HS-5 (cell line): ENCODE data around the gene TRPC4AP.

Experiments used
- DNase-seq: peaks from one replicate; pipeline ENCODE4 v3.0.0-alpha.2; 2012; ENCODE audit warnings: low read depth

TRPC4AP gene

DNA sequence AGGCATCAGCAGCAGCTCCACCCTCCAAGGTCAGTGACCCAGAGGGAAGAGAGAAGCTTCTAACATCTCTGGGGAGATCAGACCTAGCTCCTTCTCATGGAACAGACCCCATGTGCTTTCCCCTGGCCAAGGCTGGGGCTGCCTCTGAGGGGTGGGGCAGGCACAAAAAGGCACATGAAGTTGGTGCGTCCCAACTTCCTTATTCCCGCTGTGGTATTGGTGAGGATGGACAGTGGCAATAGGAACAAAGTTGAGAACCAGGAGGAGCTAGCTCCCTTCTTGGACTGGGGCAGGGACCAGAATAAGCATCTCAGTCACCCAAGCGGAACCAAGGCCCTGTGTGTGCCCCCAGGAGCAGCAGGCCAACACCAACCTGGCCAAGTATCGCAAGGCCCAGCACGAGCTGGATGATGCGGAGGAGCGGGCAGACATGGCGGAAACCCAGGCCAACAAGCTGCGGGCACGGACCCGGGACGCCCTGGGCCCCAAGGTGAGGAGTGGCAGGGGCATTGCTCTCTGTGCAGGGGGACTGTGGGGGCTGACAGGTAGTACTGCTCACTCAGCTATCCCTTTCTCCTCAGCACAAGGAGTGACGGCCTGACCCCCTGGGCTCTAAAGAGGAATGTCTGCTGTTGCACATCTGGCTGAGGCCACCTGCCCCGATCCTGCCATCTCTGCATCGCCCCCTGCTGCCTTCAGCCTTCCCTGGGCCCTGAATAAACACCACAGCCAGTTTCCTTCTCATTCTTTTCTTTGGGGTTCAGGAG lies 90.8 kb downstream of the TRPC4AP start:
- no peak for DNase-seq

DNA sequence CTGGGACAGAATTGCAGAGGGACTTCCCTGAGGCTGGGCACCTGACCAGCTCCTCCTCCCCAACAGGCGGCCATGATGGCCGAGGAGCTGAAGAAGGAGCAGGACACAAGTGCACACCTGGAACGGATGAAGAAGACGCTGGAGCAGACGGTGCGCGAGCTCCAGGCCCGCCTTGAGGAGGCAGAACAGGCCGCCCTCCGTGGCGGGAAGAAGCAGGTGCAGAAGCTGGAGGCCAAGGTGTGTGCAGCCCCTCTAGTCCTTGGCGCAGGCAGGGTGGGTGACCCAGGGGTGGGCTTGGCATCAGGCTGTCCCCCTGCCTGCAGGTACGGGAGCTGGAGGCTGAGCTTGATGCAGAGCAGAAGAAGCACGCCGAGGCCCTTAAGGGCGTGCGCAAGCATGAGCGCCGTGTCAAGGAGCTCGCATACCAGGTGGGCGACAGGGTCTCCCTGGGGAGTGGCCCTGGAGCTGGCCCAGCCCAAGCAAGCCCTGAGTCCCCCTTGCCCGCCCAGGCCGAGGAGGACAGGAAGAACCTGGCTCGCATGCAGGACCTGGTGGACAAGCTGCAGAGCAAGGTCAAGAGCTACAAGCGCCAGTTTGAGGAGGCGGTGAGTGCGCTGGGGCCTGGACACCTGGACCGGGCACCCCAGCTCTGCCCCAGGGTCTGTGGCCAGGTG lies 91.5 kb downstream of the TRPC4AP start:
- DNase-seq, result no peak

- no peak for DNase-seq
These were observed 92.2 kb downstream of the TRPC4AP start for GRCh38 chr20:35000311-35000921.

- DNase-seq, result no peak
These were observed 92.8 kb downstream of the TRPC4AP start for GRCh38 chr20:34999782-35000181.

- DNase-seq, result no peak
These were observed 93.6 kb downstream of the TRPC4AP start for GRCh38 chr20:34999021-34999451.

DNA sequence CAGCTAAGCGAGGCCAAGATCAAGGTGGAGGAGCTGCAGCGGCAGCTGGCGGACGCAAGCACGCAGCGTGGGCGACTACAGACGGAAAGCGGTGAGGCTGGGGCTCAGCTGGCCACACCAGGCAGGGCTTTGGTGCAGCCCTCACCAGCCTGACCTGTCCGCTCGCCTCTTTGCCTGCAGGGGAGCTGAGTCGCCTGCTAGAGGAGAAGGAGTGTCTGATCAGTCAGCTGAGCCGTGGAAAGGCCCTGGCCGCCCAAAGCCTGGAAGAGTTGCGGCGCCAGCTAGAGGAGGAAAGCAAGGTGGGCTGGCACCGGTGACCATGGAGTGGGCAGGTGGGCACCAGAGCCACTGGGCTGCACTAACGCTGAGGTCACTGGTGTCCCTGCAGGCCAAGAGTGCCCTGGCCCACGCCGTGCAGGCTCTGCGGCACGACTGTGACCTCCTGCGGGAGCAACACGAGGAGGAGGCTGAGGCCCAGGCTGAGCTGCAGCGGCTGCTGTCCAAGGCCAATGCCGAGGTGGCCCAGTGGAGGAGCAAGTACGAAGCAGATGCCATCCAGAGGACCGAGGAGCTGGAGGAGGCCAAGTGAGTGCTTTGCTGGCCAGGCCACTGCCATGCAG lies 94.2 kb downstream of the TRPC4AP start:
- DNase-seq, result no peak

DNA sequence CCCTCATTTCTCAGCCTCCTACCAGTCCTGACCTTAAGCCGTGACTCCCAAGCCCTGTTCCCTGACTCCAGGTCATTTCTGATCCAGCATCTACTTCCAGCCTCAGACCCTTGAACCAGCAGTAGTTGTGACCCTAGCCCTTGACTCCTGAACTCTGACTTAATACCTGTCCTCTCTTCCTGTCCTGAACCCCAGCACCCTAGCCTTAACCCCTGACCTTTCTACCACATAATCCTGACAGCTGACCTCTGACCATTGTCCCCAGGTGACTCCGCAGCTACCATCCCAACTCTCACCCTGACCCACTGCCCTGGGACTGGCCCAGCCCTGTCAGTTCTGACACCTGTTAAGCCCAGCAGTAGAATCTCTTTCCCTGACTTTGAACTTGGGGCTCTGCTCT lies 94.8 kb downstream of the TRPC4AP start:
- no peak for DNase-seq

DNA sequence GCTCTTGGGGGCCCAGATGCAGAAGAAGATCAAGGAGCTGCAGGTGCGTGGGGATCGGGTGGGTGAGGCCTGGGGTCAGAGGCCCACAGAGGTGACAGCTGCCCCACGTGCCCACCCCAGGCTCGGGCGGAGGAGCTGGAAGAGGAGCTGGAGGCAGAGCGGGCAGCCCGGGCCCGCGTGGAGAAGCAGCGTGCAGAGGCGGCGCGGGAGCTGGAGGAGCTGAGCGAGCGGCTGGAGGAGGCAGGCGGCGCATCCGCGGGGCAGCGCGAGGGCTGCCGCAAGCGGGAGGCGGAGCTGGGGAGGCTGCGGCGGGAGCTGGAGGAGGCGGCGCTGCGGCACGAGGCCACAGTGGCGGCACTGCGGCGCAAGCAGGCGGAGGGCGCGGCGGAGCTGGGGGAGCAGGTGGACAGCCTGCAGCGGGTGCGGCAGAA lies 95.5 kb downstream of the TRPC4AP start:
- no peak for DNase-seq

DNA sequence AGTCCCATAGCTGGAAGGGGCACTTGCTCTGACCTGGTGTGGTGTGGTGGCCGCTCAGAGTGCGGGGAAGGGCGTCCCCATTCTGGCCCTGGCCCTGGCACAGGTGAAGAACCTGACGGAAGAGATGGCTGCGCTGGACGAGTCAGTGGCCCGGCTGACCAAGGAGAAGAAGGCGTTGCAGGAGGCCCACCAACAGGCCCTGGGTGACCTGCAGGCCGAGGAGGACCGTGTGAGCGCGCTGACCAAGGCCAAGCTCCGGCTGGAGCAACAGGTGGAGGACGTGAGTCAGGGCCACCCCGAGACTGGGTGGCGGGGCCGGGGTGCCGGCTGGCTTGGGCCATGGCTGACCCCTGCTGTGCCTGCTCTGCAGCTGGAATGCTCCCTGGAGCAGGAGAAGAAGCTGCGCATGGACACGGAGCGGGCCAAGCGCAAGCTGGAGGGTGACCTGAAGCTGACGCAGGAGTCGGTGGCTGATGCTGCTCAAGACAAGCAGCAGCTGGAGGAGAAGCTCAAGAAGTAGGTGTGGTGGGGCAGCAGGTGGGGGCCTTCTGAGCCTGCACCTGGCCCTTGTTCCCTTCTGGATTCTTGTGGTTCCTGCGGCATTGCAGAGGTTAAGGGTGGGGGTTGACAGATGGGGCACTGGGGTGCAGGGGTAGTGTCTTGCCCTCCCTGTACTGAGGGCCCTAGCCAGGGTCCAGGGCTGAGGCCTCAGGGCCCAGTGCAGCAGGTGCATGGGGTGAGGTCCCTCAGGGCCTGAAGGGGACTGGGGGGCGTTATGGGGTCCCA lies 96.2 kb downstream of the TRPC4AP start:
- no peak for DNase-seq

DNA sequence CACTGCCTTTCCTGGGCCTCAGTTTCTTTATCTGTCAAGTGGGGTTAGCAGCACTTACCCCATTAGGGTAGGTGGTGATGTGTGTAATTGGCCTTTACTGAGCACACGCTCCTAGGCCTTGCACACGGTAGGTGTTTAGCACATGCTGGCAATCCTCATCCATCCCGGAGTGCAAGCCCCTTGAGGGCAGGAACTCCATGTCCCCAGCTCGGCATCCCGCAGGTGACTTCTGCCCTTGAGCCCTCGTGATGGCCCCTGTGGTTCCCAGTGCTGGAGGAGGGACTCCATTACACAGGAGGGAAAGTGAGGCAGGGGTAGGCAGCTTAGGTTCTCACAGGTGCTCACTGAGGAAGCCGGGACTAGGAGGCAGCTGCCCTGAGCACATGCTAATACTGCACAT lies 96.9 kb downstream of the TRPC4AP start:
- no peak for DNase-seq

GRCh38 chr20:34995192-34995591 lies 97.4 kb downstream of the TRPC4AP start:
- no peak for DNase-seq

GRCh38 chr20:34994509-34995131 lies 98.0 kb downstream of the TRPC4AP start:
- DNase-seq, result no peak

DNA sequence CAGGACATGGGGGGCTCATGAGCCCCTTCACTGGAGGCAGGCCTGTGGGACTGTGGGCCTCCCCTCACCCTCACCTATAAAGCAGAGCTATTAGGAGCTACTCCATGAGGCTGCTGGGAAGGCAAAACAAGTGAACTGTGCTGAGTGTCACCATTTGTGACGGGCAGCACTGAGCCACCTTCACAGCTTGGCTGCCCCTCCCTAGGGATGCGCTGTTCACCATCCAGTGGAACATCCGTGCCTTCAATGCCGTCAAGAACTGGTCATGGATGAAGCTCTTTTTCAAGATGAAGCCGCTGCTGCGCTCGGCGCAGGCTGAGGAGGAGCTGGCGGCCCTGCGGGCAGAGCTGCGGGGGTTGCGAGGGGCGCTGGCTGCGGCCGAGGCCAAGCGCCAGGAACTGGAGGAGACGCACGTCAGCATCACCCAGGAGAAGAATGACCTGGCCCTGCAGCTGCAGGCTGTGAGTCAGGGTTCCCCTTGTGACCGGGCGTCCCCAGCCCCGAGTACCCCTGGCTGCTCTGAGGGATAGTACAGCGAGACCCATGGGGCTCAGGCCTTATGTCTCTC lies 98.6 kb downstream of the TRPC4AP start:
- DNase-seq, result no peak

DNA sequence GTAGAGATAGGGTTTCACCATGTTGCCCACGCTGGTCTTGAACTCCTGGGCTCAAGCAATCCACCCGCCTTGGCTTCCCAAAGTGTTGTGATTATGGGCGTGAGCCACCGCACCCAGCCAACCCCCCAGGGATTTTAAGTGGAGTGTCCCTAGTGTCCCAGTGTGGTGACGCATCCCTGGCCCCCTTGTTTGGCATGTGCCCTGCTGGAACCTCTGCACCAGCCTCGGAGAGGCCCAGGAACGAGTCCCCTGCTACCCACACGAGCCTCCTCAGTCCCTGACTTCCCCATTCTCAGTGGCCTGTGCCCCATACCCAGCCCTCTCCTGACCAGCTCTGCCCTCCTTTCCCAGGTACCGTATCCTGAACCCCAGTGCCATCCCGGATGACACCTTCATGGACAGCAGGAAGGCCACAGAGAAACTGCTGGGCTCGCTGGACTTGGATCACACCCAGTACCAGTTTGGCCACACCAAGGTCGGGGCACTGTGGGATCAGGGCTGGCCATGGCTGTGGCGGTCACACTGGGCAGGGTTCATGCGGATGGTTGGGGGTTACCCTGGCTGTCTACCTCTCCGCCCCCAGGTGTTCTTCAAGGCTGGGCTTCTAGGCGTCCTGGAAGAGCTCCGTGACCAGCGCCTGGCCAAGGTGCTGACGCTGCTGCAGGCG lies 99.7 kb downstream of the TRPC4AP start:
- no peak for DNase-seq

- no peak for DNase-seq
These were observed 101.9 kb downstream of the TRPC4AP start for GRCh38 chr20:34990661-34991214.

DNA sequence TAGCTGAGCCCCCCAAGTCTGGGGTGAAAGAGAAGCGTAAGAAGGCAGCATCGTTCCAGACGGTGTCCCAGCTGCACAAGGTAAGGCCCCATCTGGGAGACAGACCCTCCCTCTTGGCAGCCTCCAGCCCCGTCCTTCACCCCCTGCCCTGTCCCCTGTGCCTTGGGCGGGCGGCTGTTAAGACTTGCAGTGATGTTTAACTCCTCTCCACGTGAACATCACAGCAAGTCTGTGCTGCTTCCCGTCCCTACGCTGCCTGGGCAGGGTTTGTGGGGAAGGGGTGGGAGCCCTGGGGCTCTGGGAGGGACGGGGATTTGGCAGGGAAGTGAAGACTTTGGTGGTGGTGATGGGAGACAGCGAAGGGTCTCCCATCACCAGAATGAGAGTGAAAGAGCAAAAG lies 102.4 kb downstream of the TRPC4AP start:
- no peak for DNase-seq

DNA sequence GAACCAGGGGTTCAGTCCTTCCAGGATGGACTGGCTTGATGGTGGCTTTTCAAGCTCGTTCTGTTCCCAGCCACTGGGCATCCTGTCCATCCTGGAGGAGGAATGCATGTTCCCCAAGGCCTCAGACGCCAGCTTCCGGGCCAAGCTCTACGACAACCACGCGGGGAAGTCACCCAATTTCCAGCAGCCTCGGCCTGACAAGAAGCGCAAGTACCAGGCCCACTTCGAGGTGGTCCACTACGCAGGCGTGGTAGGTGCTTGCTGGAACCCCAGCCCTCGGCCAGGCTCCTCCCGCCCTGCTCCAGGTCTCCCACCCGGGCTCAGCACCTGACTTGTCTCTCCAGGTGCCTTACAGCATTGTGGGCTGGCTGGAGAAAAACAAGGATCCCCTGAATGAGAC lies 102.9 kb downstream of the TRPC4AP start:
- no peak for DNase-seq

DNA sequence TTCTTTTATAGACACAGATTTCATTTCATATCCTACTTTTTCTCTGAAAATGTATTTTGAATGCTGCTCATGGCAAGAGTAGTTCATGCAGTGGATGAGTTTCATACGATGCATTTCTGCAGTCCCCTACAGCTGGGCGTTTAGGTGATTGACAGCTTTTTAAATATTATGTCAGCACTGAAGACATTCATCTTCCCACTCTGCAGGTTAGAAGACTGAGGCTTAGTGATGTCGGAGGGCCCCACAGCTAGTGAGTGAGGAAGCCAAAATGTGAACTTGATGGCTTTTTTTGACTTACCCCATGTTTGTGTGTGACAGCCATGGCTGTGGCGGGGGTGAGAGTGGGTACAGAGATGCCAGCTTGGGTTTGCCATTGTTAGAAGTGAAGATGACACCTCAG lies 103.5 kb downstream of the TRPC4AP start:
- DNase-seq, result no peak

DNA sequence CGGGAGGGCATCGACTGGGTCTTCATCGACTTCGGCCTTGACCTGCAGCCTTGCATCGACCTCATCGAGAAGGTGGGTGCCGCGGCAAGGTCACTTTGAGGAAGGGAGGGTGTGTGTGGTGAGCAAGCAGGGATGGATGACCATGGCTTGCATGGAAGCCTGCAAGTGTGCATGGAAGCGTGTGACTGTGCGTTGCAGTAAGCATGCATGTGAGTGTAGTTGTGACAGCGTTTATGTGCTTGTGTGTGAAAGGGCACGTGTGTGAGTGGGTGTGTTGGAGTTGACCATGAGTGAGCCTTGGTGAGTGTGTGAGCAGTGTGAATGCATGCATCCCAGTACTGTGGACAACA lies 104.4 kb downstream of the TRPC4AP start:
- no peak for DNase-seq
